Pulmonary artery endothelial cell (primary cell): ENCODE results near the gene CDH2. TPM values are rescaled to one million over a fixed set of nuclear protein-coding genes. Genes with fewer than 3 reads are reported as not detected.

Experiments used
- DNase-seq: peaks from one replicate; pipeline ENCODE4 v3.0.0-alpha.2; 2011; ENCODE audit warnings: low read depth, low spot score
- total RNA-seq: library from RNA; depleted of rRNA; stranded (reverse); fragments of >200 nt; gene quantifications from 2 replicates; pipeline ENCODE4 v1.2.3, GENCODE V29; 2014

Gene CDH2
- total RNA-seq, 1 donor from 2014 or later: 36.5 TPM

DNA sequence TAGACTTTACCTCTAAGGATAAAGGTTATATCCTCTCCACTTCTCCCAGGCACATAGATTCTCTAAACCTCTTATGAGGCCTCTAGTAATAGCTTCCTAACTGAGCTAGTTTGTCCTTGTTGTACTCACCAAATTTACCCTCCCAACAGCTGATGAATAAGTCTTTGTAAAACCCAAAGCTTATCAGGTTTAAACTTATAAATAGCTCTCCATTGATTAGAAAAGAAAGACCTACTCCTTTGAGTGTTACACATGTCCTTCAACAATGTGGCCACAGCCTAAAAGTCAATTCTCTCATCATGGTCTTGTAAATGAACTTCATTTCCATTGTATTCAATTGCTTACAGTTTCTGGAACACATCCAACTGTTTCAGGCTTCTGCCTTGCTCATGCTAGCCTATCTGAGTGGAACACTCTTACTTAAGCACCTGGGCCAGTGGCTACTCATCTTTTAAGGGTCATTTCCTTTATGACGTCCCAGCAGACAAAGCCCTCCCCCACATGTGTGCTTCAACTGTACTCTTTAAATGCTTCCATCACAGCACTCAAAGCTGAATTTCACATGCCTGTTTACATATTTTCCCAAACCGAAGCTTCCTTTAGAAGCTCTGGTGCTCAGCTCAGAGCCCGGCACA, 131.6 kb downstream of the CDH2 start:
- DNase-seq: no peak

DNA sequence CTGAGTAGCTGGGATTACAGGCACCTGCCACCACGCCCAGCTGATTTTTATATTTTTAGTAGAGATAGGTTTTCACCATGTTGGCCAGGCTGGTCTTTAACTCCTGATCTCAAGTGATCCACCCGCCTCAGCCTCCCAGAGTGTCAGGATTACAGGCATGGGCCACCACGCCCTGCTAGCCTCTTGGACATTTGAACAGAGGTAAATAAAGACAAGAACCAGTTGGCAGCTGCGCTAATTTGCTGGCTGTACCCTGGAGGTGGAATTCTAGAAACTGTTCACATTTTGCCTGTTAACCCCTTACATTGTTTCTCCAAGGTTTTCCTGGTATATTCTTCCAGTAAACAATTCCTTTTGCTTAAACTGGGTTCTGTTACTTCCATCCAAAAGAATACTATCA, 132.9 kb downstream of the CDH2 start:
- no peak for DNase-seq

DNA sequence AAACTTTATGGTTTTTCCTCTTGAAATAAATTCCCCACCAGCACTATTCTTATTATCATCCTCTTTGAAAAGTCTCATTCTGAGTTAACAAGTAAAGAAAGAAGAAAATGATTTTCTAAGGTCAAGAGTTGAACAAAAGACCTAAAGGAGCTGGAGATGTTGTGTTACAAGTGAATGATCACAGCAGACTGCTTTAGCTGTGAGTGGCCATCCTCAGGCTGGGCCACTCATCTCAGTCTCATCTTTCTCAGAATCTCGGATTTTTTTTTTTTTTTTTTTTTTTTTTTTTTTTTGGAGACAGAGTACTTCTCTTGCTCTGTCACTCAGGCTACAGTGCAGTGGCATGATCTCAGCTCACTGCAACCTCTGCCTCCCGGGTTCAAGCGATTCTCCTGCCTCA, 133.3 kb downstream of the CDH2 start:
- no peak for DNase-seq

DNA sequence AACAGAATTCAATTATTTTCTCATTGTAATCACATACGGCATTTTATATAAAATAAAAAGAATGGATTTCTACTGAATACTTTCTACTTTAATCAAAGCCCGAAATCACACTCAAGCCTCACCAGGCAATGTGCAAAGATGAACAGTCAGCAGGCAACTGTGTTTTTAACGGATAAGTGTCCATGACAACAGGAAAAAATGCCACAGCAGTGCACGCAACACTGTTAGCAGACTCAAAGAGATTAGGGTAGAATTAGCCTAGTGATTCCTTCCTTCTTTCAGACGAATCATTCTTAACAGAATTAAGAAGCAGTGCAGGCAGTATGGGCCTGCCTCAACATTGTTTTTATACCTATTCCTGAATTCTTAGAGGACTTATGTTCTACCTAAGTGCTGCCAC, 135.6 kb downstream of the CDH2 start:
- DNase-seq: no peak

DNA sequence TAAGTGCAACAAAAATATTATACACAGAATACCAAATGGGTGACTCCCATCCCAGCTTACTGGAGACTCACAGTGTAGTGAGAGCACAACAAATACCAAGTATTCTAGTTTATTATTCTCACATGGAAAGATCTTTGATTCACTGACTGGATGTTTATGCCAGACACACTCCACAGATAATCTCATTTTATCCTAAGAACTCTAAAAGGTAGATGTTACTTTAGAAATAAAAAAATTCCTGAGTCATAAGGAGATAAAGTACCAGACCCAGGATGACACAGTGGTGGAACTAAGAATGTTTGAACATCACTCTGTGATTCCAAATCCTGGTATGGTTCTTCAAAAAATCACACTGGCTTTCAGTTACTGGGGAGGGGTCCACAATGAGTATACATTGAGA, 136.2 kb downstream of the CDH2 start:
- DNase-seq: no peak

DNA sequence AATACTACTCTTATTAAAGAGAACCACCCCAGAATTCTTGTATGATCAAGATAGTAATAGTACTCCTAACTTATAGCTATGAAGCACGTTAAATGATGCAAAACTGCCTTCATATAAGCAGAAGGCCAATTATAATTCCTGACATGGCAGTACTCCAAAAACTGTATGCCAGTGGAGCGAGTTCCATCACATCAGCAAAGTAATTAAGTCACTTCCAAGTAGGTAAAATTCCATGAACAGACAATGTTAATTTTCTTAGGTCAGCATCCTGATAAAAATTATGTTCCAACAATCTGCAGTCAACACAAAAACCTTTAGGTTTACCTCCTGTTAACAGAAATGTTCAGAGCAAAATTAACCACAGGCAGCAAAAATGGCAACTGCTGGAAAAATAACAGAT, 136.7 kb downstream of the CDH2 start:
- DNase-seq: no peak

DNA sequence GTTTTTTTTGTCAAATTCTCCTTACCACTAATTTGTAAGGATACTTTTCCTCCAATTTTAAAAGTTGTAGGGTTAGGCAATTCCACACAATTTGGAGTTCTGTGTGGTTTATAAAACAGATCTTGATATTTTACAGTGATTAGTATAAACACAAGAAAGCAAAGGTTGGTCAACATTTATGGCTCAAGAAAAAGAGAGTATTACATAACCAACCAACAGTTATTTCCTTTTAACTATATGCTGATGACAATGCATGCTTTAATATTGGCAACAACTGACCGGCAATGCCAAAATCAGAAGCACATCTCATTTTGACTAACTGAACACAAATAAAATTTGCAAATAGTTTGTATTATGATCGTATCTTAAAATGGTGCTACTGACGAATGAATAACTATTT, 137.2 kb downstream of the CDH2 start:
- no peak for DNase-seq

DNA sequence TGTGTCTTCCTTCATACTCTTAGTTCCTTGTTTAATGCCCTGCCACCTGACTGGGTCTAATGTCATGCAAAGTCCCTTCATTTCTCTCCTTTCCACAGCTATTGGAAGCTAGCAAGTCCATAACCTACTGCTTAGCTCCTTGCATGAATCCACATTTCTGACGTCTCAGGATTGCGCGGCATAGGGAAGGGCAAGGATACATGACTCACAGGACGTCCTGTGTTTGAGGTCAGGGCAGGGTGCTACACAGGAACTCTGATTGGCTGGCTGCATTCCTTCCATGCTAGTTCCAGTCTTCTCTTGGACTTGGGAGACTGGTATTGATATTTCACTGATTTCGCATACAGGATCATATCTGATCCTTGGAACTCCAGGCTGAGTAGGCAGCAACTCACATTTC, 137.9 kb downstream of the CDH2 start:
- peak; percentile 10 for DNase-seq

DNA sequence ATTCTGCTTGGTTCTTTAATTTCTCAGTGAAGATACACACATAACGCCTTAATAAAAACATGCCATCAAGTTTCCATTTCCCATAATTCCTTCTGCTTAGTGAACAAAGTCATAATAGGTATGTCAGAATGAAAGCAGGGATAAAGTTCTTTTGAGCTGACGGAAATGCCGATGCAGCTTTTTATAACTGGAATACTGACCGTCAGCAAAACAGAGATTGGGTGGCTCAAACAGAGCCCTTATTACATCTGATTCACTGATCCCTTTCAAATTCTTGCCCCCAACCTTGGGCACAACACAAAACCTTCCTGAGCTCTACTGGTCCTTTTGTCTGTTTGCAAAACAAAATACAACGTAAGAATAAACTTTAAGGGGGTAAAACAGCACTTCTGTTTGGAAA, 140.4 kb downstream of the CDH2 start:
- DNase-seq: no peak

DNA sequence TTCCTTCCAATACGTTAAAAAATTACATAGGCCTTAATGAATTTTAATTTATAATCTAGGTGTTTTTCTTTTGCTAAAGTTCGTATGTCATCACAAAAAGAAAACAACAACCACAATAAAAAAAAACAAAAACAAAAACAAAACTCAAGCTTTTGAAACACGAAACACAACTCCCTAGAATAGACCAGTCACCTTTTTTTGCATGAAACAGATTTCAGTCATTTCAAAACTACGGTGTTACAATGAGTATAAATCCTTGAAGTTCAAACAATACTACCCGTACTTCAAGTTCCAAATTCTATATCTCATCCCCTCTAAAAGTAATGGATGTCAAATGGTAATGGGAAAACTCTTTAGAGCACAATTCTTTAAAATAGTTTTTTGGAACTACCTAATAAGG, 142.4 kb downstream of the CDH2 start:
- DNase-seq: no peak

DNA sequence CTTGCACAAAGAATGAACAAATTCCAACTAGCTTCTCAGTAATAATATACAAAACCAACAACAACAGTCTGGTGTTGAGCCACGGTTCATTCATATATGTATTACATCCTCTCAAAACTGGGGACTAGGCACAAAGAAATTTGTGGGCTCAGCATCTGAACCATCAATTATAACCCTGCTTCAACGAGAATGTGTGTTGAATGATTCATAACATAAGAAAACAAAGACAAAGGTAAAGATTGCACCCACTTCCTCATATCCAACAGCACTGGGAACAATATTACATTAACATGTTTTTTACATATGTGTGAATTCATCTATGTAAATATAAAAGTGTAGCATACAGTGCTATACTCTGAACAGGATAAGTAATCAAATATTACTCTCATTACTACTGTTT, 144.8 kb downstream of the CDH2 start:
- DNase-seq: no peak

DNA sequence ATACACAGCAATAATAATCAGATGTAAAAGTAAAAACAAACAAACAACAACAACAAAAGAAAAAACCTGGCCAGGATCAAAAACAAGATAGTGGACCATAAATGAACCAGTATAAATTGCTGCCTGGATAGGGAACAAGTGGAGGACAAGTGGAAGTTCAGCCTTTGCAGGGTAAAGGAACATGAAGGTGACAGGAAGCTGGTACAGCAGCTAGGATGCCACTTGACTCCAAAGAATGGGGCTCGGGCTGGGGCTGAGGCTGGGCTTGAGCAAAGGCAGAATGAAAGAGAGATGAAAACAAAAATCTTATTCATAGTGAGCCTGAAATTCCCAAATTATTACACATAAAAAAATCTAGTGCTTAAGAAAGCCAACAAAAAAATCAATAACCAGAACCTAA, 146.5 kb downstream of the CDH2 start:
- DNase-seq: no peak

DNA sequence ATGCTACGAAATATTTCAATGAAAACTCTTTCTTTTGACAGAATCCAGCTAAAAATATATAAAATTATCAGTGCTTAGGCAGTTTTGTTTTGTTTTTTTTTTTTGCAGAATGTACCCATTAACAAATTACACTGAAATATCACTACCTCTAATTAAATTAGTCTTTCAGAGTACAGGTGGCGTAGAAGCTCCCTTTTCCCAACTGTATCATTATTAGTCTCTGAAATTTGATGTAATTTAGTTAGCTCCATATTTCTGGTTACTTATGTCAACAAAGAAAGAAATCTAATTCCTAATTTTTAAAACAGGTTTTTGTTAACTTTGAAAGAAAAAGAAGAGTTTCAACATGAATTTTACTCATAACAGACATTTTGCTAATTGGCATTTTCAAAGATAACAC, 149.2 kb downstream of the CDH2 start:
- no peak for DNase-seq

DNA sequence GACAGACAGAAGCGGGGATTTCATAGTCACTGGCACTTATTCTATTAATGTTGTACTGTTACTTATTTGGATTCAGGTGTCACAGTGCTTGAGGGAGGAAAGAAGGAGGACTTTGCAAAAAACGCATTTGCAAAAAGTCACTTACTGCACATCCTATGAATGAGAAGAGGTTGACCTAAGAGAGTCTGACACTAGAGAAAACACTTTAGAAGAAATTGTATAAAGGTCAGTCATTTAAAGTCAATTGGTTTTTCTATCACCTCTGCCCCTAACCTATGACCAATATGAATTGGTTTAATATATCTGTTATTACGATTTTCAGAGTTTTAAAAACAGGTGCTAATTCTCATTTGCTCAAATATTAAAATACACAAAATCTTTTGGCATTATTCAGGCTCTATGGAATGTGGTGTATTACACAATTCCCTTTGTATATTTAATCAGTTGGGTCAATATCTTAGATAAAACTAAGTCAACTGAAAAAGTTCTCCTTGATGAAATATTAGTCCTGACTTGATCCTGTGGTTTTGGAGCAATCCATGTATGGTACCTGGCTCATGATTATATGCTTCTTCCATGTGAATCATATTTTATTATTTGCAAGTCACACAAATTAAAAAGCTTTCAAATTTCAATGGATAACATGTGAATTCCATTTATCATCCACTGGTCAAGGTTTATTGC, 157.4 kb downstream of the CDH2 start:
- DNase-seq: no peak

DNA sequence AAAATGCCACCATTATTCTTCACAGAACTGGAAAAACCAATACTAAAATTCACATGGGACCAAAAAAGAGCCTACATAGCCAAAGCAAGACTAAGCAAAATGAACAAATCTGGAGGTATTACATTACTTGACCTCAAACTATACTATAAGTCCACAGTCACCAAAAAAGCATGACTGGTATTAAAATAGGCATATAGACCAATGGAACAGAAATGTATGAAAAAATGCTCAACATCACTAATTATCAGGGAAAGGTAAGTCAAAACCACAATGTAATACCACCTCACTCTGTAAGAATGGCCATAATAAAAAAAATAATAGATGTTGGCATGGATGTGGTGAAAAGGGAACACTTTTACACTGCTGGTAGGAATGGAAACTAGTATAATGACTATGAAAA, 158.6 kb downstream of the CDH2 start:
- DNase-seq: no peak

DNA sequence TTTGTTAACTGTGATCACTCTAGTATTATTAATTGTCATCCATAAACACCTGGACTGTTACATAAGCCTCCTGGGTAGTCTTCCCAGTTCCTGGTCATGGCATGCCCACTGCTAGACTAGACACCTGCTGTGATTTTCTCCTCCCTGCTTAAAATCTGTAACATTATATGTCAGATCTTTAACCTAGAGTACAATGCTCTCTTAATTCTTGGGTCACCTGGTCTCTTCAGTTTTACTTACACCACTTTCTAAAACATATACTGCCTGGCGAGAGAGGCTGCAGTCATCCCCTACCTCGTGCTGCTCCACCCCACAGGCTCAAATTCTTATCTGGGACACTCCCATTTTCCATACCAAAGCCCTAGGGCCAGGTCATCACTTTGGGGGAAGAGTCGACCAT, 161.3 kb downstream of the CDH2 start:
- DNase-seq: no peak

DNA sequence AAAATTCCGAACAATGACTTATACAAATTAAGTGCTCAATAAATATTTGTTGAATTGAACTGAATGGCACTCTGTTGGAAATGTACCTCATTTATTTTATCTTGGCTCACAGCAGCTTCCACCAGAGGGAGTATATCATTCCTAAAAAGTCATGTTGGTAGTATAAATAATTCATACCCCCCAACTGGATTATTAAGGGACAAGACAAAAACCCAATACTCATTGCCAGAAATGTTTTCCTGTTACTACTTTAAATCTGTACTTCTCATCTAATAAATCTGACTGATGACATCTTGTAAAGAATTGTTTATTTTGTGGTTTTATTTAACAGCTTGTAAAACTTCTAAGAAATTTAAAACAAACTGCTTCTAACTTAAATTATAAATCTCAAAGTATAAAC, 163.9 kb downstream of the CDH2 start:
- no peak for DNase-seq

DNA sequence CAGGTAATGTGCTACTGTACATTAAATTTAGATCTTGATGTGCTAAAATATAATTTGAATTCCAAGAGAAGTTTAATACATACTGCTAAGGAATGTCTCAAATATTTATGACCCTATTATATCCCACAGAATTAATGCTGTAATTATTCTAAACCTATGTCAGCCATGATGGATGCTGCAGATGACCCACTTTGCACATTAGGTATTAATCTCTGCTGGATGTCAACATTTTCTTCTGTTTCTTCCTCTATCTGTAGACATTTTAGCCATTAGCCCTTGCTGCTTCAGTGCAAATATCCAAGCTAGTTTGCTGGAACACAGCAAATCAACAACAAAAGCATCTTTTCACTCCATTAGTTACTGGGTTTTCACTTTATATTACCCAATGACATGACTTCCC, 164.6 kb downstream of the CDH2 start:
- no peak for DNase-seq

DNA sequence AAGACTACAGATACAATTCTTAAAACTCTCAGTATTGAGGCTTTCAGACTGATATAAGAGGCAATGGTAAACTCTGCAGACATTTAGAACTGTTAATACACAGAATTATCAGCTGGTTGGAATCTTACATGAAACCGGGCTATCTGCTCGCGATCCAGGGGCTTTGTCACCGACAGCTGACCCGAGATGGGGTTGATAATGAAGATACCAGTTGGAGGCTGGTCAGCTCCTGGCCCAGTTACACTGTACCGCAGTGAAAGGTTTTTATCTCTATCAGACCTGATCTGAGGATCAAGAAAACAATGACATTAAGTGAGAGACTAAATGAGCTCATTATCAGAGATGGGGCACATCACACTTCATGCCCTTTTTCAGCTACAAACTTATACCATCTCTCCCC, 167.3 kb downstream of the CDH2 start:
- DNase-seq: no peak

DNA sequence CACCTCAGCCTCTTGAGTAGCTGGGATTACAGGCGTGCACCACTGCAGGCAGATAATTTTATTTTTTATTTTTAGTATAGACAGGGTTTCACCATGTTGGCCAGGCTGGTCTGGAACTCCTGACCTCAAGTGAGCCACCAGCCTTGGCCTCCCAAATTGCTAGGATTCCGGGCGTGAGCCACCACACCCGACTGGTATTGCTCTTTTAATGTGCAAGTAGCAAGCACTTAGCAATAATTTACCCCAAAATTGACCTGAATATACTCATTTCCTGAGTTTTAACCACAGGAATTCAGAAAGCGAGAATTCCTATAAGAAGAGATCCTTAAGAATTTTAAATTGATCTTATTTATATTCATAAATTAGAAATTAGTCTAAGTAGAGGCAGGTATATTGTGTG, 169.1 kb downstream of the CDH2 start:
- DNase-seq: no peak

DNA sequence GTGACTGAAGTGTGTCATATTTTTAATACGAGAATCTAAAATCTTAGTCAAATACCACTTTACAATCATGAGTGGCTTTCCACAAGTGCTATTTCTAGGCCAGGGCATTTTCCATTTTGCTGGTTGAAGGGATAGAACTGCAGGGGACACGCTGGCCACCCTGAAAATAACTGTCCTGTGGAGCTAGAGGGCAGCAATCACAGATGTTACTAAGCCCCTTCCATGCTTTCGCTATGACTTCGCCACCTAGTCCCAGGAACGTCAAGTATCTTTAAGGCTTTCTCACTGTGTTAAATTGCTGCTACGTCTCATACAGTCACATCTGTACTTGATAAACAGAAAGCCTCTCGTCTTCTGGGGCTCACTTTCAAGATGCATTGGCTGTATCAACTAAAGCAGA, 171.8 kb downstream of the CDH2 start:
- DNase-seq: no peak

DNA sequence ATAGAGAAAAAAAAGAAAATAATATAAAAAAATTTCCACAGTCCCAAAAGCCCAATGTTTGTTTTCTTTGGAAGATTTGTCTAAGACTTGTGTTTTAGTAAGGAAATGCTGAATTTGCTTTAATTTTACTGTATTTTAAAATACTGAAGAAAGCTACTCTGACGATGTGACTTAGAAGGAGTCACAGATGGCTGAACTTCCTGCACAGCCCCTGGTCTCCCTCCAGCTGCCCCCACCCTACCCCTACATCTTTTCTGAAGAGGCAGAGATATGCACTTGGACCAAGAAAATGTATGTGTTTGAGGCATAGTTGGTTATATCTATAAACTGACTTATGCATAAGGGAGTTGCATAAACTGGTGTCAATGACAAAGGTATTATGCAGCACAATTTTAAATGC, 172.3 kb downstream of the CDH2 start:
- DNase-seq: no peak

DNA sequence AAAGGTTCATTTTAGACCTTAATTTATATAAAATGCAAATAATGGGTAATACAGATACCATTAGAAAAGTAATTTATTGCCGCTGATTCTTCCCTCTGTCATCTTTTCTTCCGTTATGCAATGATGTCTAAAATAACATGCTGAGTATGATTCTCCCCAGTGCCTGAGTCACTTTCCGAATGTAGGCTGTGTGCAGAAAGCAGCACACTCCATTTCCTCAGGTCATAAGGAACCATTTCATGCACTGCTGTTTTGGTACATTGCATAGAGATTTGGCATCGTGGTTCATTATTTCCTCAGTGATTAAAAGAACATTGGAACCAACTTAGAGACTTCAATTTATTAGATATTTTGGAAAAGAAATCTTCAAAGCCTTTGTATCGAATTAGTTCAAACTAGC, 173.5 kb downstream of the CDH2 start:
- peak; percentile 35 for DNase-seq

DNA sequence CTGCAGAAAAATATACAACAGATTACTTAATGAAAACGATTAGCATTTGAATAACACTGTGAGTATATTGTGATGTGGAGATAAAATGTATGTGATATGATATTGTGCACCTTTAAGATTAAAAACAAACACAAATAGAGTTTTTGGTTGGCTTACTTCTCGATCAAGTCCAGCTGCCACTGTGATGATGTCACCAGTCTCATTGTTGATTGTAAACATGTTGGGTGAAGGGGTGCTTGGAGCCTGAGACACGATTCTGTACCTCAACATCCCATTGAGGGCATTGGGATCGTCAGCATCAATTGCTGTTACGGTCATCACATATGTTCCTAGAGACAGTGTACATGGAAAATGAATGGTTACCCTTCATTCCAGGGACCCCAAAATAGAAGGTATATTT, 174.1 kb downstream of the CDH2 start:
- DNase-seq: no peak
